ENCODE measurements around the gene ULK4. TPM values are rescaled to one million over a fixed set of nuclear protein-coding genes. Genes with fewer than 3 reads are reported as not detected.

Gene ULK4
- total RNA-seq, 1 experiment from 2014 or later = 8.7 TPM

- POLR2A ChIA-PET (ENCODE audit: unreplicated experiment) = no interaction called here
- CTCF ChIA-PET = no interaction called here
- H3K4me3 ChIP-seq = no peak overlapping the region
- H2AFZ ChIP-seq = no peak overlapping the region
- H3K9me3 ChIP-seq (ENCODE audit: insufficient read depth, low read depth) = no peaks in the 10 kb centered on the region
- no peak overlapping the region for H3K4me2 ChIP-seq
- H3K27me3 ChIP-seq (ENCODE audit: insufficient read depth, low read depth) = no peaks in the 10 kb centered on the region
- no peaks in the 10 kb centered on the region for H3K79me2 ChIP-seq (ENCODE audit: low read depth)
- H3K9me2 ChIP-seq (ENCODE audit: insufficient read depth) = no peaks in the 10 kb centered on the region
- no peaks in the 10 kb centered on the region for H3K4me1 ChIP-seq (replicated peaks; ENCODE audit: insufficient read depth)
- intact Hi-C loops (cut with micrococcal nuclease; ENCODE audit: unreplicated experiment) = no loop called here
- no peaks in the 10 kb centered on the region for H3K36me3 ChIP-seq (ENCODE audit: low read depth)
- no peak for TF ChIP-seq EZH2 (IDR thresholded peaks at IDR 0.05; ENCODE audit: low read depth)
- TF ChIP-seq, protein P1, sequence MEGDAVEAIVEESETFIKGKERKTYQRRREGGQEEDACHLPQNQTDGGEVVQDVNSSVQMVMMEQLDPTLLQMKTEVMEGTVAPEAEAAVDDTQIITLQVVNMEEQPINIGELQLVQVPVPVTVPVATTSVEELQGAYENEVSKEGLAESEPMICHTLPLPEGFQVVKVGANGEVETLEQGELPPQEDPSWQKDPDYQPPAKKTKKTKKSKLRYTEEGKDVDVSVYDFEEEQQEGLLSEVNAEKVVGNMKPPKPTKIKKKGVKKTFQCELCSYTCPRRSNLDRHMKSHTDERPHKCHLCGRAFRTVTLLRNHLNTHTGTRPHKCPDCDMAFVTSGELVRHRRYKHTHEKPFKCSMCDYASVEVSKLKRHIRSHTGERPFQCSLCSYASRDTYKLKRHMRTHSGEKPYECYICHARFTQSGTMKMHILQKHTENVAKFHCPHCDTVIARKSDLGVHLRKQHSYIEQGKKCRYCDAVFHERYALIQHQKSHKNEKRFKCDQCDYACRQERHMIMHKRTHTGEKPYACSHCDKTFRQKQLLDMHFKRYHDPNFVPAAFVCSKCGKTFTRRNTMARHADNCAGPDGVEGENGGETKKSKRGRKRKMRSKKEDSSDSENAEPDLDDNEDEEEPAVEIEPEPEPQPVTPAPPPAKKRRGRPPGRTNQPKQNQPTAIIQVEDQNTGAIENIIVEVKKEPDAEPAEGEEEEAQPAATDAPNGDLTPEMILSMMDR (conservative IDR thresholded peaks at IDR 0.05) = no peak
- no peaks in the 10 kb centered on the region for H3F3A ChIP-seq (ENCODE audit: insufficient read depth, low read depth)
- no peaks in the 10 kb centered on the region for H4K20me1 ChIP-seq (ENCODE audit: insufficient read depth)
- DNase-seq = no peak
- no peak overlapping the region for H3K27ac ChIP-seq
- BruUV-seq (replicated peaks) = no TSS peak
Observed at GRCh38 chr3:42001777-42002176, 39.9 kb upstream of the ULK4 start.

- Histone ChIP-seq H3K9me2 (ENCODE audit: insufficient read depth) (no peaks in the 10 kb centered on the region), H3K79me2 (ENCODE audit: low read depth) (no peaks in the 10 kb centered on the region), H3K27me3 (ENCODE audit: insufficient read depth, low read depth) (no peaks in the 10 kb centered on the region), H3K4me1 (replicated peaks; ENCODE audit: insufficient read depth) (peaks cover 2% of the 10 kb centered on the region; the same call in 1 of the 2 replicates), H3F3A (ENCODE audit: insufficient read depth, low read depth) (0 out of 2 replicates have a peak, but pooled peaks cover 3% of the 10 kb centered on the region), H4K20me1 (ENCODE audit: insufficient read depth) (no peaks in the 10 kb centered on the region), H3K36me3 (ENCODE audit: low read depth) (no peaks in the 10 kb centered on the region), H3K4me2 (no peak overlapping the region), H2AFZ (no peak overlapping the region), H3K27ac (no peak overlapping the region), H3K9me3 (ENCODE audit: insufficient read depth, low read depth) (no peaks in the 10 kb centered on the region), H3K4me3 (no peak overlapping the region)
- intact Hi-C loops (cut with micrococcal nuclease; ENCODE audit: unreplicated experiment) = no loop called here
- POLR2A ChIA-PET (ENCODE audit: unreplicated experiment) = no interaction called here
- DNase-seq = no peak
- TF ChIP-seq, protein P1 (conservative IDR thresholded peaks at IDR 0.05) = no peak
- TF ChIP-seq EZH2 (IDR thresholded peaks at IDR 0.05; ENCODE audit: low read depth) = no peak
- CTCF ChIA-PET = no interaction called here
- BruUV-seq (replicated peaks) = no TSS peak
Observed at GRCh38 chr3:41999909-42000308, 38.0 kb upstream of the ULK4 start.

- H3F3A ChIP-seq (ENCODE audit: insufficient read depth, low read depth) = 0 out of 2 replicates have a peak, but pooled peaks cover 9% of the 10 kb centered on the region
- ChIA-PET CTCF (no interaction called here), POLR2A (ENCODE audit: unreplicated experiment) (no interaction called here)
- no peak for DNase-seq
- no TSS peak for BruUV-seq (replicated peaks)
- H3K36me3 ChIP-seq (ENCODE audit: low read depth) = no peaks in the 10 kb centered on the region
- H3K27ac ChIP-seq = no peak overlapping the region
- no peaks in the 10 kb centered on the region for H3K27me3 ChIP-seq (ENCODE audit: insufficient read depth, low read depth)
- no peak overlapping the region for H3K4me3 ChIP-seq
- no peaks in the 10 kb centered on the region for H3K79me2 ChIP-seq (ENCODE audit: low read depth)
- intact Hi-C loops (cut with micrococcal nuclease; ENCODE audit: unreplicated experiment) = no loop called here
- TF ChIP-seq, protein P1 (conservative IDR thresholded peaks at IDR 0.05) = no peak
- TF ChIP-seq EZH2 (IDR thresholded peaks at IDR 0.05; ENCODE audit: low read depth) = no peak
- H3K9me3 ChIP-seq (ENCODE audit: insufficient read depth, low read depth) = no peaks in the 10 kb centered on the region
- no peaks in the 10 kb centered on the region for H4K20me1 ChIP-seq (ENCODE audit: insufficient read depth)
- no peaks in the 10 kb centered on the region for H3K9me2 ChIP-seq (ENCODE audit: insufficient read depth)
- H2AFZ ChIP-seq = no peak overlapping the region
- peaks cover 12% of the 10 kb centered on the region for H3K4me1 ChIP-seq (replicated peaks; ENCODE audit: insufficient read depth)
- no peak overlapping the region for H3K4me2 ChIP-seq
Observed at GRCh38 chr3:41997702-41998550, 36.0 kb upstream of the ULK4 start.
